Neuron (in vitro differentiated cells): Measurements from ENCODE around the gene FAM234A.
A peak's percentile ranks its signal among the peaks of the same experiment; 100 is the strongest.
"Not testable (repeated sequence)": the region's sequence is repeated elsewhere in the genome, so short reads cannot be mapped to it uniquely, and the experiment has no call there.

Experiments used
- H2AFZ ChIP-seq: one replicate; pipeline ENCODE4 v1.6.1; 2013; ENCODE audit warnings: low read depth, mild to moderate bottlenecking, inconsistent platforms, low read length, moderate library complexity
- H3K27me3 ChIP-seq: one replicate; pipeline ENCODE4 v1.6.1; 2013; ENCODE audit warnings: low read length; ENCODE audit not compliant: insufficient read depth
- H3K36me3 ChIP-seq: one replicate; pipeline ENCODE4 v1.6.1; 2013; ENCODE audit warnings: low read length; ENCODE audit not compliant: insufficient read depth
- H3K4me1 ChIP-seq: one replicate; pipeline ENCODE4 v1.6.1; 2013; ENCODE audit warnings: low read length; ENCODE audit not compliant: insufficient read depth
- H3K4me3 ChIP-seq: 2 replicates; pipeline ENCODE4 v1.5.1; 2013; ENCODE audit warnings: mild to moderate bottlenecking, low read length, moderate library complexity
- H3K9me3 ChIP-seq: one replicate; pipeline ENCODE4 v1.6.1; 2013; ENCODE audit warnings: low read length

The FAM234A gene

GRCh38 chr16:209359-209758, 25.3 kb upstream of the FAM234A start:
- H2AFZ ChIP-seq = not testable (repeated sequence)
- H3K36me3 ChIP-seq = peaks cover 83% of the 10 kb centered on the region

DNA sequence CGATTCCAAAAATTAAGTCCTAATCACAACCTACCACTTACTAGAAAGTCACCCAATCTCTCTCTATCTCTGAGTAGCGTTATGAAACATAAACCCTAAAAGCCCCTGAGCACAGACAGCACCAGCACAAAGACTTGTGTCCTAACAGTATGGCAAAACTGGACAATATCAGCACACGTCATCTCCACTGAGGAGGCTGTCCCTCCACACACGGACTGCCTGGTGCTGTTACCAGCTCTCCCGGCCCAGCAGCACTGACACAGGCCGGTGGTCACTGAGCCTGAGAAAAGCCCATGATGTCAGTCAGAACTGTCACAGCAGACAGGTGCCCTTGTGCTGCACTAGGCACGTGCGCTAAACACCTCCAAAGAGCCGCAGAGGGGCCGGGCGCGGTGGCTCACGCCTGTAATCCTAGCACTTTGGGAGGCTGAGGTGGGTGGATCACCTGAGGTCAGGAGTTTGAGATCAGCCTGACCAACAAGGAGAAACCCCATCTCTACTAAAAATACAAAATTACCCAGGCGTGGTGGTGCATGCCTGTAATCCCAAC, 22.9 kb upstream of the FAM234A start:
- not testable (repeated sequence) for H3K27me3 ChIP-seq, H3K4me1 ChIP-seq, H3K4me3 ChIP-seq, H3K9me3 ChIP-seq, H2AFZ ChIP-seq
- peaks cover 78% of the 10 kb centered on the region for H3K36me3 ChIP-seq

More at GRCh38 chr16:209359-209758, 25.3 kb upstream of the FAM234A start:
- H3K4me1 ChIP-seq, H3K27me3 ChIP-seq, H3K4me3 ChIP-seq, H3K9me3 ChIP-seq: not testable (repeated sequence)

DNA sequence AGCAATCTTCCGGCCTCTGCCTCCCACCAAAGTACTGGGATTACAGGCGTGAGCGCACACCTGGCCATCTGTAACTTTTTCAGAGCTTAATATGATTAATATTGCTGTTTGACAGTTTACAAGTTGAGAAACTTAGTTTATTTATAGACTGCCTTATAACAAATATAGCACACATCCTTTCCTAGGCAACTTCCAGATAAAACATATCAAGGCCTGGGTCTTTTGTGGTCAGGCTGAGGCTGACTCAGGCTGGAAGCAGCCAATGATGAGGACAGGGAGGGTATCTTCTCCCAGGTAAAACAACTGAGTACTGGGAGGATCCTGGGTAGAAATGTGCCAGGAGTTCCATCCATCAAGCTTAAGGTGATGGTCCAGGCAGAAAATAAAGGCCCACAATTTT, 21.6 kb upstream of the FAM234A start:
- Histone ChIP-seq H3K4me1 (no peaks in the 10 kb centered on the region), H2AFZ (no peak overlapping the region), H3K27me3 (no peaks in the 10 kb centered on the region), H3K36me3 (peaks cover 75% of the 10 kb centered on the region), H3K4me3 (no peak overlapping the region), H3K9me3 (no peaks in the 10 kb centered on the region)

DNA sequence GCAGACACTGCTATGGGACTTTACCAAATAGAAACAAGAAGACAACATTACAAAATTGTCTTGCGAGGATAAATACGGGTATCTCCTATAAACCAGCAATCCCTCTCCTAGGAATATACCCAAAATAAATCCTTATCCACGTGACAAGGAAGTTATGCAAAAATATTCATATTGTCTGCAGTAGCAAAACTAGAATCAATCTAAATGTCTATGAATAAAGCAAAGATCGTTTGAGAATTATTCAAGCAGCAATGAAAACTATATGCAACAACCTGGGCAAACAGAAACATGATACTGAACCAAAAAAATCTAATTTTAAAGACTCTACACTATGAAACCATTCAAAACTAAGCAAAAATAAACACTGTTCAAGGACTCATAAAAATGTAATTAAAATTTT, 14.6 kb upstream of the FAM234A start:
- Histone ChIP-seq H3K9me3 (no peaks in the 10 kb centered on the region), H3K4me3 (no peak overlapping the region), H3K36me3 (peaks cover 72% of the 10 kb centered on the region), H3K4me1 (no peaks in the 10 kb centered on the region), H3K27me3 (no peaks in the 10 kb centered on the region), H2AFZ (no peak overlapping the region)

DNA sequence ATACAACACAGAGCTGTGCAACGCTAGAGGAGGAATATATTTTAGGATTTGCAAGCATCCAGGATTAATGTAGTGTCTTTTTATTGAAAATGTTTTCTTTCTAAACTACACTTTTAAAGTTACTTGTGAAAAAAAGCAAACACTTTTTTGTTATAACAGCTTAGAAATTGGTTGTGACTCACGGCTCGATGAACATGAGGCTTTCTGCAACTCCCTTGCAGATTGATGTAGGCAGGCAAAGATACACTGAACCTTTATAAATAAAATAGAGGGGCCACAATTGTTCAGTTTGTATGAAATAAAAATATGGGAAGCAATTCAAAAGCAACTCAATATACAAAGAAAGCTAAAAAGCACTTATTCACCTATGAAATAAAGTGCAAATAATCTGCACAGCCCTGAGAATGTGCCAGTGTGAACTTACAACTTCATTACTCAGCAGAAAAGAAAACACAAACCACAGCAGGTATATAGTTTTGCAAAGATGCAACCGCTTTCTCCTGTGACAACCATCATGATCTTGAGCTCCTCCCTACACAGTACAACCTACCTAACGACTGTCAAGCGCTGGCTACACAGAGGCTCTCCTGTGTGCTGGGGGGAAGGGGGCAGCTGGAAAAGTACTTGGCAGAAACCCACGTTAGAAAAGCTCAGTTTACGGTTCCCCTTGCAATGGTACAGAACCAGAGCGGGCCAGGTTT, 6.3 kb upstream of the FAM234A start:
- H3K4me1 ChIP-seq = peaks cover 18% of the 10 kb centered on the region

GRCh38 chr16:228852-229730, 5.5 kb upstream of the FAM234A start, which contains the start of gene LUC7L:
LUC7L (minus strand) TSS chr16:229449; CDS start chr16:229339, 110 bp downstream.
- Histone ChIP-seq H3K36me3 (peaks cover 35% of the 10 kb centered on the region), H3K27me3 (no peaks in the 10 kb centered on the region), H3K9me3 (no peaks in the 10 kb centered on the region), H2AFZ (peak within 1 kb of the TSS; percentile 24), H3K4me1 (peaks cover 18% of the 10 kb centered on the region), H3K4me3 (peak within 1 kb of the TSS; percentile 80)

More for the DNA sequence above, 6.3 kb upstream of the FAM234A start:
- Histone ChIP-seq H3K4me3 (peak overlapping the region; percentile 80), H2AFZ (peak overlapping the region; percentile 24), H3K27me3 (no peaks in the 10 kb centered on the region), H3K9me3 (no peaks in the 10 kb centered on the region), H3K36me3 (peaks cover 43% of the 10 kb centered on the region)

- peaks cover 30% of the 10 kb centered on the region for H3K36me3 ChIP-seq
- peak overlapping the region; percentile 80 for H3K4me3 ChIP-seq
- peak overlapping the region; percentile 24 for H2AFZ ChIP-seq
- peaks cover 18% of the 10 kb centered on the region for H3K4me1 ChIP-seq
- no peaks in the 10 kb centered on the region for H3K27me3 ChIP-seq
- H3K9me3 ChIP-seq = no peaks in the 10 kb centered on the region
Measured at GRCh38 chr16:229731-230281, 4.8 kb upstream of the FAM234A start.

GRCh38 chr16:230351-230750, 4.3 kb upstream of the FAM234A start:
- peaks cover 26% of the 10 kb centered on the region for H3K36me3 ChIP-seq

DNA sequence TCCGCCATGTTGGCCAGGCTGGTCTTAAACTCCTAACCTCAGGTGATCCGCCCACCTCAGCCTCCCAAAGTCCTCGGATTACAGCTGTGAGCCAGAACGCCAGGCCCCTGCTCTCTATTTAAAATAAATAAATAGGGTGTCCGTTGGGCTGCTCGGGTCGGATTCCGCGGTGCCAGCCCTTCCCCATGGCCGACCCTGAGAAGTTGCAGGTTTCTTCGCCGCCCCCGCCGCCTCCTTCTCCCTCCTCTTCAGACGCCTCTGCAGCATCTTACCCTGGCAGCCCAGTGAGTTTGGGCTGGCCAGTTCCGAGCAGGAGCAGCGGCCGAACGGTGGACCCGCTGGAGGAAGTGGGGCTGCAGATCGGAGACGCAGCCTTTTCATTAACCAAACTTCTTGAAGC, 3.7 kb upstream of the FAM234A start:
- H3K27me3 ChIP-seq = no peaks in the 10 kb centered on the region
- no peaks in the 10 kb centered on the region for H3K9me3 ChIP-seq
- no peak overlapping the region for H2AFZ ChIP-seq
- H3K4me1 ChIP-seq = peaks cover 20% of the 10 kb centered on the region
- H3K36me3 ChIP-seq = peaks cover 22% of the 10 kb centered on the region
- no peak overlapping the region for H3K4me3 ChIP-seq

More at GRCh38 chr16:230351-230750, 4.3 kb upstream of the FAM234A start:
- H3K4me1 ChIP-seq = peaks cover 19% of the 10 kb centered on the region
- not testable (repeated sequence) for H3K9me3 ChIP-seq, H3K27me3 ChIP-seq, H3K4me3 ChIP-seq, H2AFZ ChIP-seq

- H3K4me3 ChIP-seq = no peak overlapping the region
- no peak overlapping the region for H2AFZ ChIP-seq
- H3K9me3 ChIP-seq = peaks cover 4% of the 10 kb centered on the region
- no peaks in the 10 kb centered on the region for H3K27me3 ChIP-seq
- peaks cover 3% of the 10 kb centered on the region for H3K4me1 ChIP-seq
- H3K36me3 ChIP-seq = peaks cover 14% of the 10 kb centered on the region
Measured at GRCh38 chr16:239948-240277, 5.3 kb downstream of the FAM234A start.

DNA sequence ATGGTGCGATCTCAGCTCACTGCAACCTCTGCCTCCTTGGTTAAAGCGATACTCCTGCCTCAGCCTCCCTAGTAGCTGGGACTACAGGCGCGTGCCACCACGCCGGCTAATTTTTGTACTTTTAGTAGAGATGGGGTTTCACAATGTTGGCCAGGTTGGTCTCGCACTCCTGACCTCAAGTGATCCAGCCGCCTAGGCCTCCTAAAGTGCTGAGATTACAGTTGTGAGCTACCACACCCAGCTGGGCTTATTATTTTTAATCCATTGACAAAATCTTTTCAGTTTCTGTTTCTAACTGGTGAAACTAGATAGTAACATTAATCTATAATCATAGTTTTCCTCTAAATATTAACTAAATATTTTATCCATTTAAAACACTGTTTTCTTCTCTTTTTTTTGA, 5.9 kb downstream of the FAM234A start:
- peaks cover 14% of the 10 kb centered on the region for H3K36me3 ChIP-seq
- H2AFZ ChIP-seq = no peak overlapping the region
- no peaks in the 10 kb centered on the region for H3K4me1 ChIP-seq
- peaks cover 4% of the 10 kb centered on the region for H3K9me3 ChIP-seq
- no peak overlapping the region for H3K4me3 ChIP-seq
- H3K27me3 ChIP-seq = no peaks in the 10 kb centered on the region

- Histone ChIP-seq H3K36me3 (peaks cover 18% of the 10 kb centered on the region), H3K27me3 (no peaks in the 10 kb centered on the region), H2AFZ (no peak overlapping the region), H3K4me3 (no peak overlapping the region), H3K4me1 (no peaks in the 10 kb centered on the region), H3K9me3 (peaks cover 4% of the 10 kb centered on the region)
Measured at GRCh38 chr16:242281-242680, 7.7 kb downstream of the FAM234A start.

- H2AFZ ChIP-seq = no peak overlapping the region
Measured at GRCh38 chr16:243348-243747, 8.7 kb downstream of the FAM234A start.

More at GRCh38 chr16:243348-243747, 8.7 kb downstream of the FAM234A start:
- Histone ChIP-seq H3K4me1 (no peaks in the 10 kb centered on the region), H3K9me3 (peaks cover 4% of the 10 kb centered on the region), H3K27me3 (no peaks in the 10 kb centered on the region), H3K4me3 (no peak overlapping the region), H3K36me3 (peaks cover 14% of the 10 kb centered on the region)
